ENCODE results near the gene OR10C1. TPM values are rescaled to one million over a fixed set of nuclear protein-coding genes. Genes with fewer than 3 reads are reported as not detected.
"Not testable (repeated sequence)": the region's sequence is repeated elsewhere in the genome, so short reads cannot be mapped to it uniquely, and the experiment has no call there.

The OR10C1 gene
- polyA plus RNA-seq, 3 donors: not detected

- H3K4me1 Mint-ChIP-seq: no peaks in the 10 kb centered on the region
- Histone ChIP-seq H3K9me3 (replicated peaks in 1 of 2; ENCODE audit: control insufficient read depth in 1 of 2, insufficient read depth in 1 of 2, low read length in 2 of 2) (no peaks in the 10 kb centered on the region), H3K27me3 (ENCODE audit: control insufficient read depth in 2 of 2, insufficient read depth in 2 of 2, low read length in 2 of 2) (no peaks in the 10 kb centered on the region), H3K4me1 (ENCODE audit: control insufficient read depth in 1 of 2, insufficient read depth in 2 of 2, low read length in 2 of 2) (no peaks in the 10 kb centered on the region), H2AFZ (ENCODE audit: insufficient read depth, low read depth, low read length, poor library complexity, severe bottlenecking) (no peak overlapping the region), H3K36me3 (replicated peaks in 1 of 2; ENCODE audit: control insufficient read depth in 1 of 2, insufficient read depth in 2 of 2, low read length in 2 of 2) (no peaks in the 10 kb centered on the region), H3K27ac (ENCODE audit: low read depth in 1 of 2, low read length in 2 of 2) (no peak overlapping the region), H3K79me2 (ENCODE audit: insufficient read depth, low read length) (no peaks in the 10 kb centered on the region), H4K20me1 (ENCODE audit: insufficient read depth, low read length) (no peaks in the 10 kb centered on the region), H3K4me3 (replicated peaks in 1 of 3; ENCODE audit: low read depth in 2 of 3, low read length in 3 of 3) (no peak overlapping the region), H3K4me2 (replicated peaks; ENCODE audit: extremely low read depth, low read length, poor library complexity, severe bottlenecking) (no peak overlapping the region), H3K9ac (ENCODE audit: insufficient read depth, low read length, poor library complexity, severe bottlenecking) (no peak overlapping the region)
- peaks cover 0 to 4% (median 2%) of the 10 kb centered on the region in 7 donors for H3K9me3 Mint-ChIP-seq
- no peak overlapping the region for H3K4me3 Mint-ChIP-seq
- H3K27ac Mint-ChIP-seq: no peak overlapping the region
- H3K27me3 Mint-ChIP-seq (ENCODE audit: low read depth in 3 of 3): peaks cover 4 to 9% (median 6%) of the 10 kb centered on the region in 3 donors
- intact Hi-C loops (cut with micrococcal nuclease): no loop called here
- no peaks in the 10 kb centered on the region for H3K36me3 Mint-ChIP-seq
- WGBS (ENCODE audit: insufficient coverage): no CpG with 5 or more reads among the region's 1 CpG
- DNase-seq: no peak
- TF ChIP-seq, protein P1, sequence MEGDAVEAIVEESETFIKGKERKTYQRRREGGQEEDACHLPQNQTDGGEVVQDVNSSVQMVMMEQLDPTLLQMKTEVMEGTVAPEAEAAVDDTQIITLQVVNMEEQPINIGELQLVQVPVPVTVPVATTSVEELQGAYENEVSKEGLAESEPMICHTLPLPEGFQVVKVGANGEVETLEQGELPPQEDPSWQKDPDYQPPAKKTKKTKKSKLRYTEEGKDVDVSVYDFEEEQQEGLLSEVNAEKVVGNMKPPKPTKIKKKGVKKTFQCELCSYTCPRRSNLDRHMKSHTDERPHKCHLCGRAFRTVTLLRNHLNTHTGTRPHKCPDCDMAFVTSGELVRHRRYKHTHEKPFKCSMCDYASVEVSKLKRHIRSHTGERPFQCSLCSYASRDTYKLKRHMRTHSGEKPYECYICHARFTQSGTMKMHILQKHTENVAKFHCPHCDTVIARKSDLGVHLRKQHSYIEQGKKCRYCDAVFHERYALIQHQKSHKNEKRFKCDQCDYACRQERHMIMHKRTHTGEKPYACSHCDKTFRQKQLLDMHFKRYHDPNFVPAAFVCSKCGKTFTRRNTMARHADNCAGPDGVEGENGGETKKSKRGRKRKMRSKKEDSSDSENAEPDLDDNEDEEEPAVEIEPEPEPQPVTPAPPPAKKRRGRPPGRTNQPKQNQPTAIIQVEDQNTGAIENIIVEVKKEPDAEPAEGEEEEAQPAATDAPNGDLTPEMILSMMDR (IDR thresholded peaks at IDR 0.05): no peak
Measured at GRCh38 chr6:29425075-29425474, 14.0 kb upstream of the OR10C1 start.

GRCh38 chr6:29426654-29427053 lies 12.5 kb upstream of the OR10C1 start:
- Mint-ChIP-seq H3K4me3 (no peak overlapping the region), H3K4me1 (no peaks in the 10 kb centered on the region), H3K36me3 (no peaks in the 10 kb centered on the region), H3K27ac (no peak overlapping the region), H3K27me3 (ENCODE audit: low read depth in 3 of 3) (peaks cover 4 to 9% (median 6%) of the 10 kb centered on the region in 3 donors), H3K9me3 (peaks cover 0 to 4% (median 1%) of the 10 kb centered on the region in 7 donors)
- Histone ChIP-seq H3K27me3 (ENCODE audit: control insufficient read depth in 2 of 2, insufficient read depth in 2 of 2, low read length in 2 of 2) (no peaks in the 10 kb centered on the region), H3K9me3 (replicated peaks in 1 of 2; ENCODE audit: control insufficient read depth in 1 of 2, insufficient read depth in 1 of 2, low read length in 2 of 2) (no peaks in the 10 kb centered on the region), H3K9ac (ENCODE audit: insufficient read depth, low read length, poor library complexity, severe bottlenecking) (no peak overlapping the region), H4K20me1 (ENCODE audit: insufficient read depth, low read length) (no peaks in the 10 kb centered on the region), H3K4me2 (replicated peaks; ENCODE audit: extremely low read depth, low read length, poor library complexity, severe bottlenecking) (no peak overlapping the region), H3K4me1 (ENCODE audit: control insufficient read depth in 1 of 2, insufficient read depth in 2 of 2, low read length in 2 of 2) (no peaks in the 10 kb centered on the region), H3K4me3 (replicated peaks in 1 of 3; ENCODE audit: low read depth in 2 of 3, low read length in 3 of 3) (no peak overlapping the region), H3K79me2 (ENCODE audit: insufficient read depth, low read length) (no peaks in the 10 kb centered on the region), H3K36me3 (replicated peaks in 1 of 2; ENCODE audit: control insufficient read depth in 1 of 2, insufficient read depth in 2 of 2, low read length in 2 of 2) (no peaks in the 10 kb centered on the region), H2AFZ (ENCODE audit: insufficient read depth, low read depth, low read length, poor library complexity, severe bottlenecking) (no peak overlapping the region), H3K27ac (ENCODE audit: low read depth in 1 of 2, low read length in 2 of 2) (no peak overlapping the region)
- TF ChIP-seq, protein P1 (IDR thresholded peaks at IDR 0.05): no peak
- intact Hi-C loops (cut with micrococcal nuclease): no loop called here
- no CpG with 5 or more reads among the region's 3 CpGs for whole genome bisulfite sequencing (ENCODE audit: insufficient coverage)
- no peak for DNase-seq

DNA sequence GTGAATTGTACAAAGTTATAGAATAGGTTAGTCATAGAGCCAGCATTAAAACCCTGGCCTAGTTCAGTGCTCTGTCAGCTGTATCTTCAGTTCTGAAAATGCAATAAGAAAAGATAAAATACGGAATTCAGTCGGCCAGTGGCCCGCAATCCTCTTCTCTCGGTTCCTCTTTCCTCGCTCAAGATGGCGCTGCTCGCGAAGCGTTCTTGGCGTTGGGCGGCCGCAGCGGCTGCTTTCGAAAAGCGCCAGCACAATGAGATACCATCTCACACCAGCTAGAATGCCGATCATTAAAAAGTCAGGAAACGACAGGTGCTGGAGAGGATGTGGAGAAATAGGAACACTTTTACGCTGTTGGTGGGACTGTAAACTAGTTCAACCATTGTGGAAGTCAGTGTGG lies 2.4 kb upstream of the OR10C1 start:
- H2AFZ ChIP-seq (ENCODE audit: insufficient read depth, low read depth, low read length, poor library complexity, severe bottlenecking); H3K27ac Mint-ChIP-seq; H3K4me1 ChIP-seq (ENCODE audit: control insufficient read depth in 1 of 2, insufficient read depth in 2 of 2, low read length in 2 of 2); H3K4me3 ChIP-seq (replicated peaks in 1 of 3; ENCODE audit: low read depth in 2 of 3, low read length in 3 of 3); H3K27ac ChIP-seq (ENCODE audit: low read depth in 1 of 2, low read length in 2 of 2); H3K27me3 Mint-ChIP-seq (ENCODE audit: low read depth in 3 of 3); H3K4me2 ChIP-seq (replicated peaks; ENCODE audit: extremely low read depth, low read length, poor library complexity, severe bottlenecking); H3K4me1 Mint-ChIP-seq; H3K9me3 Mint-ChIP-seq; H3K36me3 Mint-ChIP-seq; H4K20me1 ChIP-seq (ENCODE audit: insufficient read depth, low read length); H3K4me3 Mint-ChIP-seq; H3K79me2 ChIP-seq (ENCODE audit: insufficient read depth, low read length); H3K9ac ChIP-seq (ENCODE audit: insufficient read depth, low read length, poor library complexity, severe bottlenecking); H3K36me3 ChIP-seq (replicated peaks in 1 of 2; ENCODE audit: control insufficient read depth in 1 of 2, insufficient read depth in 2 of 2, low read length in 2 of 2); DNase-seq; H3K27me3 ChIP-seq (ENCODE audit: control insufficient read depth in 2 of 2, insufficient read depth in 2 of 2, low read length in 2 of 2); H3K9me3 ChIP-seq (replicated peaks in 1 of 2; ENCODE audit: control insufficient read depth in 1 of 2, insufficient read depth in 1 of 2, low read length in 2 of 2); intact Hi-C loops (cut with micrococcal nuclease): not testable (repeated sequence)
- WGBS (ENCODE audit: insufficient coverage): 100% methylated on average over 3 of the region's 18 CpGs

Measured in CD14-positive monocyte (primary cell).